GM21786 (cell line): ENCODE measurements around the gene PTCD1.

Experiments
- ATAC-seq: cut with Tn5 transposase; IDR thresholded peaks from one replicate; pipeline ENCODE4 v1.9.1; 2021; ENCODE audit not compliant: unreplicated experiment

PTCD1 gene

GRCh38 chr7:99369767-99370391 is 68.7 kb downstream of the PTCD1 start:
- no peak for ATAC-seq

- no peak for ATAC-seq
These were observed 69.7 kb downstream of the PTCD1 start for GRCh38 chr7:99368750-99369389.
